Measurements from ENCODE around the gene MYO1A.

The MYO1A gene

GRCh38 chr12:57042695-57043094 is 7.2 kb downstream of the MYO1A start:
- TF ChIP-seq ZFX (IDR thresholded peaks at IDR 0.05) (no peak), CTCF (conservative IDR thresholded peaks at IDR 0.05) (no peak)
- no peak overlapping the region for H3K27ac ChIP-seq

- no peak overlapping the region for H3K27ac ChIP-seq
- TF ChIP-seq CTCF (conservative IDR thresholded peaks at IDR 0.05), result no peak
- no peak for TF ChIP-seq ZFX (IDR thresholded peaks at IDR 0.05)
These were observed 9.2 kb downstream of the MYO1A start for GRCh38 chr12:57040750-57041149.

- TF ChIP-seq ZFX (IDR thresholded peaks at IDR 0.05) (no peak), CTCF (conservative IDR thresholded peaks at IDR 0.05) (no peak)
- H3K27ac ChIP-seq, result no peak overlapping the region
These were observed 9.7 kb downstream of the MYO1A start for GRCh38 chr12:57040211-57040610.

GRCh38 chr12:57039016-57039798 is 10.7 kb downstream of the MYO1A start:
- H3K27ac ChIP-seq, result no peak overlapping the region
- TF ChIP-seq ZFX (IDR thresholded peaks at IDR 0.05), result no peak
- TF ChIP-seq CTCF (conservative IDR thresholded peaks at IDR 0.05), result no peak

- TF ChIP-seq CTCF (conservative IDR thresholded peaks at IDR 0.05) (no peak), ZFX (IDR thresholded peaks at IDR 0.05) (no peak)
- H3K27ac ChIP-seq, result no peak overlapping the region
These were observed 12.7 kb downstream of the MYO1A start for GRCh38 chr12:57037264-57037663.

GRCh38 chr12:57033431-57033830 is 16.5 kb downstream of the MYO1A start:
- no peak overlapping the region for H3K27ac ChIP-seq
- TF ChIP-seq ZFX (IDR thresholded peaks at IDR 0.05) (no peak), CTCF (conservative IDR thresholded peaks at IDR 0.05) (no peak)

GRCh38 chr12:57031789-57032188 is 18.1 kb downstream of the MYO1A start:
- no peak for TF ChIP-seq ZFX (IDR thresholded peaks at IDR 0.05)
- no peak for TF ChIP-seq CTCF (conservative IDR thresholded peaks at IDR 0.05)
- H3K27ac ChIP-seq, result no peak overlapping the region
